ENCODE results near the gene PSMD3.

The PSMD3 gene

GRCh38 chr17:39980351-39981206 lies at the start of gene PSMD3:
TSS of gene PSMD3 (plus strand) at chr17:39980807. CDS start at chr17:39980971, 164 bp downstream.
- peak within 1 kb of the TSS; percentile 96 for H3K4me3 ChIP-seq (ENCODE audit: low read depth, low read length)
- ChIA-PET CTCF (interaction anchor here (0.6 to 23.7 kb wide), 37 partner anchors 9 to 358 kb away, joined by 3 to 450 read pairs (median 5); partner anchors contain the start of genes GSDMA, GSDMB, NR1D1 and ORMDL3), POLR2A (interaction anchor here (0.6 to 1.2 kb wide), 5 partner anchors 12 to 160 kb away, joined by 3 to 7 read pairs (median 3); partner anchors contain the start of gene CASC3)
- peak; percentile 64 for TF ChIP-seq CTCF (IDR thresholded peaks at IDR 0.05; ENCODE audit: insufficient read depth, low read length, missing control alignments)
- DNase-seq (ENCODE audit: low read depth, low spot score): peak; percentile 97

GRCh38 chr17:39933912-39934311 lies 46.7 kb upstream of the PSMD3 start:
- DNase-seq (ENCODE audit: low read depth, low spot score): no peak
- ChIA-PET POLR2A (no interaction called here), CTCF (interaction anchor here (1.7 kb wide), 1 partner anchor 25 kb away, joined by 7 read pairs; no protein-coding TSS in a partner anchor)
- no peak overlapping the region for H3K4me3 ChIP-seq (ENCODE audit: low read depth, low read length)
- no peak for TF ChIP-seq CTCF (IDR thresholded peaks at IDR 0.05; ENCODE audit: insufficient read depth, low read length, missing control alignments)

GRCh38 chr17:39934324-39934723 lies 46.3 kb upstream of the PSMD3 start:
- ChIA-PET CTCF (interaction anchor here (1.7 kb wide), 1 partner anchor 24 kb away, joined by 7 read pairs; no protein-coding TSS in a partner anchor), POLR2A (no interaction called here)
- no peak for TF ChIP-seq CTCF (IDR thresholded peaks at IDR 0.05; ENCODE audit: insufficient read depth, low read length, missing control alignments)
- DNase-seq (ENCODE audit: low read depth, low spot score): no peak
- no peak overlapping the region for H3K4me3 ChIP-seq (ENCODE audit: low read depth, low read length)

GRCh38 chr17:39935909-39936308 lies 44.7 kb upstream of the PSMD3 start:
- POLR2A ChIA-PET: no interaction called here
- CTCF ChIA-PET: no interaction called here
- TF ChIP-seq CTCF (IDR thresholded peaks at IDR 0.05; ENCODE audit: insufficient read depth, low read length, missing control alignments): no peak
- no peak overlapping the region for H3K4me3 ChIP-seq (ENCODE audit: low read depth, low read length)
- DNase-seq (ENCODE audit: low read depth, low spot score): no peak

GRCh38 chr17:39937447-39937846 lies 43.2 kb upstream of the PSMD3 start:
- CTCF ChIA-PET: interaction anchor here (0.7 to 2.1 kb wide), 9 partner anchors 10 to 64 kb away, joined by 3 to 6 read pairs (median 3); partner anchors contain the start of gene PSMD3

More at GRCh38 chr17:39937447-39937846, 43.2 kb upstream of the PSMD3 start:
- no peak for TF ChIP-seq CTCF (IDR thresholded peaks at IDR 0.05; ENCODE audit: insufficient read depth, low read length, missing control alignments)
- H3K4me3 ChIP-seq (ENCODE audit: low read depth, low read length): no peak overlapping the region
- DNase-seq (ENCODE audit: low read depth, low spot score): no peak
- POLR2A ChIA-PET: no interaction called here
